GM18907 (cell line): ENCODE results near the gene LCN15.
"Not testable (repeated sequence)": the region's sequence is repeated elsewhere in the genome, so short reads cannot be mapped to it uniquely, and the experiment has no call there.

Source experiments
- ATAC-seq: cut with Tn5 transposase; IDR thresholded peaks from one replicate; pipeline ENCODE4 v1.9.1; 2021; ENCODE audit warnings: mild to moderate bottlenecking, moderate library complexity; ENCODE audit not compliant: unreplicated experiment

The LCN15 gene

GRCh38 chr9:136795000-136795348 lies 30.7 kb upstream of the LCN15 start:
- no peak for ATAC-seq

DNA sequence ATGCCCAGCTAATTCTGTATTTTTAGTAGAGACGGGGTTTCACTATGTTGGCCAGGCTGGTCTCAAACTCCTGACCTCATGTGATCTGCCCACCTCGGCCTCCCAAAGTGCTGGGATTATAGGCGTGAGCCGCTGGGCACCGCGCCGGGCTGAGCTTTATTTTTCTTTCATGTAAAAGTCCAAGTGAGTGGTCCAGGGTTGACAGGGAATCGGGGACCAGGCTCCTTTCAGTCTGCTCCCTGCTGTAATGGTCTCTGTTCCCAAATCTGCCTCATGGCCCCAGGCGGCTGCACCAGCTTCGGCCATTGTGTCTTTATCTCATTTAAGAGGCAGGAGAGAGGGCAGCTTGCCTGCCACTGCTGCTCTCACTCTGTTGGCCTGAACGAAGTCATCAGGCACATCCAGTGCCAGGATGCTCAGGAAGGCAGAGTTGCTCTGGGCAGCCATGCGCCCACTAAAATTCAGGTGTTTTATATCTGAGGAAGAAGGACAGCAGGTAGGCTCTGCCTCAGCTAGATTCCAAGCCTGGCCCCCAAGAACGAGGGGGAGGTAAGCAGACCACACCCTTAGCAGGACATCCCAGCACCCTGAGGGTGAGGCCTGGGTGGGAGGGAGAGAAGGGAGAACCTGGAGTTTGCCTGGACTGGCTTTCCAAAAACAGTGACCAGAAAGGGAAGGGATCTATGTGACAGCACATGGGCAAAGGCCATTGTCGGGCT lies 30.1 kb upstream of the LCN15 start:
- no peak for ATAC-seq

DNA sequence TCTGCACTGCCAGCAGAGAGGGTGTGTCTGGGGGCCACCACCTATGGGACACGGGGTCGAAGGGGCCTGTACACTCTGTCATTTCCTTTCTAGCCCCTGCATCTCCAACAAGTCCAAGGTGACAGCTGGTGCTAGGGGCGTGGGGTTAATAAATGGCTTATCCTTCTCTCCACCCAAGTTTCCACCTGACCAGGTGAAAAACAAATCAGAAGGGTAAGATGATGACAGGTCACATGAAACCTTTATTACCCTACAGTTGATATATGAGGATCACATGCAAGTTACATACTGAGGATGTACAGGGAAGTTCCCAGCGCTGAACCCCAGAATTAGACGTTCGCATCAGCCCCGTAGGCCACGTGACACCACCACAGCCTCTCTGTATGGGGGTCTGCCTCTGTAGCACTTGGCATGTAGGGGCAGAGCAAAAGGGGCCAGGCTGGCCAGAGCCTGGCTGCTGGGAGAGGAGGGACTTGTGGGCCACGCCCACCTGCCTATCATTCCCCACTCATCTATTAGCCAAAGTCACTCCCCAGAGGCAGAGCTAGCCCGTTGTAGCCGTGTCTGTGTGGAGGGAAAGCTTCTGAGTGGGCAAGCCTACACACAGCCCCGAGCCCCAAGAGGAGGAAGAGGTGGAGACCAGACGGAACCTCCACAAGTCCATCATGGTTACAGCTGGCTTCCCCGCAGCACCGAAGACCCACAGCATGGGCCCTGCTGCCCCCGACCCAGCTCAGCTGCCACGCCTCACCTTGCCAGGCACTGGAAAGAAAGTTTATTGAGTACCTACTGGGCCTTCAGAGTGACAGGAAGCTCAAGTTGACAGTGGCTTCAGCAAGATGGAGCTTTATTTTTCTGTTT lies 29.0 kb upstream of the LCN15 start:
- no peak for ATAC-seq

GRCh38 chr9:136792321-136793085 lies 28.2 kb upstream of the LCN15 start:
- no peak for ATAC-seq

GRCh38 chr9:136791516-136792276 lies 27.4 kb upstream of the LCN15 start:
- ATAC-seq: peak; percentile 24

- peak; percentile 84 for ATAC-seq
Observed at GRCh38 chr9:136790640-136791515, 26.6 kb upstream of the LCN15 start, which contains the start of gene TMEM141. TMEM141 (plus strand) TSS chr9:136791344; CDS start chr9:136791371, 27 bp downstream.

DNA sequence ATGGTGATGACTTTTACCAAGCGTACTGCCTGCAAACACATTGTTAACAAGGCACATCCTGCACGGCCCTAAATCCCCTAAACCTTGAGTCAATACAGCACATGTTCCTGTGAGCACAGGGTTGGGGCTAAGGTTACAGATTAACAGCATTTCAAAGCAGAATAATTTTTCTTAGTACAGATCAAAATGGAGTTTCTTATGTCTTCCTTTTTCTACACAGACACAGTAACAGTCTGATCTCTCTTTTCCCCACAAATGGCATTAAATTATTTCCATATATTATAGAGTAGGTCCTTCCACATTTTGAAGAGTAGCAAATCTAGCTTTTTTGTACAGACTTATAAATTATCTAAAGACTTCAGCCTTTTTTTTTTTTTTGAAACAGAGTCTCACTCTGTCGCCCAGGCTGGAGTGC lies 25.2 kb upstream of the LCN15 start:
- ATAC-seq: no peak

DNA sequence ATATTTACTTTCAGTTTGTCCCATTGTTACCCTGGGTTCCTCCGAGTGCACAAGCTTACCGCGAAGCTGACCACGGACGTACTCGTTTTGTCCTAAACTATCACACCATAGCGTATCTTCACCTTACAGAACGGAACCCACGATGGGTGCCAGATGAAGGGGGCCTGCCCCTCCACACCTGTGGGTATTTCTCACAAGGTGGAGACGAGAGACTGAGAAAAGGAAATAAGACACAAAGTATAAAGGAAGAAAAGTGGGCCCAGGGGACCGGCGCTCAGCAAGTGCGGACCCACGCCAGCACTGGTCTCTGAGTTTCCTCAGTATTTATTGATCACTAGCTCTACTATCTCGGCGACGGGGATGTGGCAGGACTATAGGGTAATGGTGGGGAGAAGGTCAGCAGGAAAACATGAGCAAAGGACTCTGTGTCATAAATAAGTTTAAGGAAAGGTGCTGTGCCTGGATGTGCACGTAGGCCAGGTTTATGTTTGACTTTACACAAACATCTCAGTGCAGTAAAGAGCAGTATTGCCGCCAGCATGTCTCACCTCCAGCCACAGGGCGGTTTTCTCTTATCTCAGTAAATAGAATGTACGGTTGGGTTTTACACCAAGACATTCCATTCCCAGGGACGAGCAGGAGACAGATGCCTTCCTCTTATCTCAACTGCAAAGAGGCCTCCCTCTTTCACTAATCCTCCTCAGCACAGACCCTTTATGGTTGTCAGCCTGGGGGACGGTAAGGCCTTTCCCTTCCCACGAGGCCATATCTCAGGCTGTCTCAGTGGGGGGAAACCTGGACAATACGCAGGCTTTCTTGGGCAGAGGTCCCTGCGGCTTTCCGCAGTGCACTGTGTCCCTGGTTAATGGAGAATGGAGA lies 24.6 kb upstream of the LCN15 start:
- ATAC-seq: not testable (repeated sequence)

- no peak for ATAC-seq
Observed at GRCh38 chr9:136787690-136788400, 23.5 kb upstream of the LCN15 start.

GRCh38 chr9:136786983-136787382 lies 22.7 kb upstream of the LCN15 start:
- not testable (repeated sequence) for ATAC-seq

DNA sequence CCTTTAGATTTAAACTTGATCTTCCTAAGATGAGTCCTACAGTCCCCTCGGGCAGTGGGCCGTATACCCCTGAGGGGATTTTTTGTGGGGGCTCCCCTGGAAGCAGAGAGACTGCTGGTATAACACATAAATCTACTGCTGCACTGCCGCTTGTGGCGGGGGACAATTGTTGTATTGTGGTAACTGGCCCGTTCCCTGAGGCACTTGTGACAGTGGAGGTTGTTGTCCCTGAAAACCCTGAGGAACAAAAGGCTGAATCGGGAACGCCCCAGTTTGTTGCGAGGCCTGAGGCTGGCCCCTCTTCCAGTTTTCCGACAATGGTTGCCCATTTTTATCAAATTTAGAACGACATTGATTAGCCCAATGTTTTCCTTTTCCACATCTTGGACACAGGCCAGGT lies 22.1 kb upstream of the LCN15 start:
- ATAC-seq: no peak

GRCh38 chr9:136785565-136786355 lies 21.4 kb upstream of the LCN15 start:
- not testable (repeated sequence) for ATAC-seq

- ATAC-seq: no peak
Observed at GRCh38 chr9:136784997-136785361, 20.7 kb upstream of the LCN15 start.

GRCh38 chr9:136784249-136784996 lies 20.1 kb upstream of the LCN15 start:
- ATAC-seq: no peak

DNA sequence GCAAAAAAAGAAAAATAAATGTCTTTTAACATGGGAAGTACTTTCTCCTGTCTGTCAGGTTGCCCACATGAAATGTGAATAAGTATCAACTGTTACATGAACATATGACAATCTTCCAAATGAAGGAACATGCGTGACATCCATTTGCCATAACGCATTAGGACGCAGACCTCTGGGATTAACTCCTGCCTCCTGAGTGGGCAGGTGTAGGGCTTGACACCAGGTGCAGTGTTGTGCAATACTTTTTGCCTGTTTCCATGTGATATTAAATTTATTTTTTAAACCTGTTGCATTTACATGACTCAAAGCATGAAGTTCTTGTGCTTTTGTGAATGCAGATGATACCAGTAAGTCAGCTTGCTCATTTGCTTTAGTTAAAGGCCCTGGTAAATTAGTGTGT lies 18.1 kb upstream of the LCN15 start:
- ATAC-seq: no peak

- ATAC-seq: no peak
Observed at GRCh38 chr9:136779808-136780207, 15.5 kb upstream of the LCN15 start.

DNA sequence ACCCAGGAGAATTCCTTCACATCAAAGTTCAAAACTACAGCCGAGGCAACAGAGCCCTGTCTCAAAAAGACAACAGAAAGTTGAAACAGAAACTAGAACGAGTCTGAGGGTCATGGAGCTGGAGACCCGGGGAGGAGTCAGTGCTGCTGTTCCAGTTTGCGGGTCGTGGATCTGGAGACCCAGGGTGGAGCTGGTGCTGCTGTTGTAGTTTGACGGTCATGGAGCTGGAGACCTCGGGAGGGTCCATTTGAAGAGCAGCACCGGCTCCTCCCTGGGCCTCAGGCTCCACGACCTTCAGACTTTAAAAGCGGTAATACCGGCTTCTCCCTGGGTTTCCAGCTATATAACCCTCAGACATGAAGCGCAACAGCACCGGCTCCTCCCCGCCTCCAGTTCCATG lies 13.0 kb upstream of the LCN15 start:
- no peak for ATAC-seq
